Measurements from ENCODE around the gene RARRES2. TPM values are rescaled to one million over a fixed set of nuclear protein-coding genes. Genes with fewer than 3 reads are reported as not detected.

The RARRES2 gene
- total RNA-seq, 2 experiments from 2014 or later, result not detected

DNA sequence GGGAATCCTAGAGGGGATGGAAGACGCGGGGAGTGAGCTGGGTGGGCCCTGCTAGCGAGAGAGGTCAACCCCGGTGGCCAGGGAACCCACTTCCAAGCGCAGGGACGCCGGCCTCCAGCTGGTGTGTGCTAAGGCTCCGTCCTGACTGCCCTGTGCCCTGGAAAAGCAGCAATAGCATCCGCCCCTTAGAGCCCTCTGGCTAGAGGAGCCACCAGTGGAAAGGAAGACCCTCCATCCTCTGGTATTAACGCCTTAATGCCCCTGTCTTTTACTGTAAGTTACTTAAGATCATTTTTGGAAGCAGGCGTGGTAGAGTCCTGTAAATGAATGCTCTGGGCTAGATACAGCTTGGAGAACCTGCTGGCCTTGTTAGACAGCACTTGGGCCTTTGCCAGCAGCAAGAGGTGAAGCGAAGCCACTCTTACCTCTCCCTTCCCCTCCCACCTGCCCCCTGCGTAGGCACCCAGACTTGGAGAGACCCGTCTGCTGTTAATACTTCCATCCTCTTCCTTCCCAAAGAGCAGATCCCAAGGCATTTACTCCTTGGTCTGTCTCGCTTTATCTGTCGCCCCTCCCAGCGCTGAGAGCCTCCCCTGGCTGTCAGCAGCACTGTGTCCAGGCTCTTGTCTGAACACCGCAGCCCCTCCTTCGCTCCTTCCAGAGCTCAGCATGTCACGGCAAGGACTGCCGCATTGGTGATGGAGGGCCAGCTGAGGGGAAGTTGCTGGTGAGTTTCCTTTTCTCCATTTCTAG lies 31.8 kb upstream of the RARRES2 start:
- DNase-seq (ENCODE audit: low spot score), result peak; percentile 45
- H3K9me2 ChIP-seq (ENCODE audit: insufficient read depth, low read length), result no peaks in the 10 kb centered on the region
- TF ChIP-seq, protein P1, sequence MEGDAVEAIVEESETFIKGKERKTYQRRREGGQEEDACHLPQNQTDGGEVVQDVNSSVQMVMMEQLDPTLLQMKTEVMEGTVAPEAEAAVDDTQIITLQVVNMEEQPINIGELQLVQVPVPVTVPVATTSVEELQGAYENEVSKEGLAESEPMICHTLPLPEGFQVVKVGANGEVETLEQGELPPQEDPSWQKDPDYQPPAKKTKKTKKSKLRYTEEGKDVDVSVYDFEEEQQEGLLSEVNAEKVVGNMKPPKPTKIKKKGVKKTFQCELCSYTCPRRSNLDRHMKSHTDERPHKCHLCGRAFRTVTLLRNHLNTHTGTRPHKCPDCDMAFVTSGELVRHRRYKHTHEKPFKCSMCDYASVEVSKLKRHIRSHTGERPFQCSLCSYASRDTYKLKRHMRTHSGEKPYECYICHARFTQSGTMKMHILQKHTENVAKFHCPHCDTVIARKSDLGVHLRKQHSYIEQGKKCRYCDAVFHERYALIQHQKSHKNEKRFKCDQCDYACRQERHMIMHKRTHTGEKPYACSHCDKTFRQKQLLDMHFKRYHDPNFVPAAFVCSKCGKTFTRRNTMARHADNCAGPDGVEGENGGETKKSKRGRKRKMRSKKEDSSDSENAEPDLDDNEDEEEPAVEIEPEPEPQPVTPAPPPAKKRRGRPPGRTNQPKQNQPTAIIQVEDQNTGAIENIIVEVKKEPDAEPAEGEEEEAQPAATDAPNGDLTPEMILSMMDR (conservative IDR thresholded peaks at IDR 0.05; ENCODE audit: low read length), result no peak
- no peak for TF ChIP-seq EZH2phosphoT487 (IDR thresholded peaks at IDR 0.05; ENCODE audit: borderline replicate concordance, low read depth, low read length)
- peaks cover 62% of the 10 kb centered on the region for H3K4me1 ChIP-seq (ENCODE audit: insufficient read depth, low read length, poor library complexity, severe bottlenecking)
- H3K9me3 ChIP-seq (ENCODE audit: low read length), result no peaks in the 10 kb centered on the region
- H3K36me3 ChIP-seq (ENCODE audit: insufficient read depth, low read length), result no peaks in the 10 kb centered on the region
- no peaks in the 10 kb centered on the region for H3K79me2 ChIP-seq (ENCODE audit: insufficient read depth, low read depth, low read length)
- intact Hi-C loops (cut with micrococcal nuclease; ENCODE audit: unreplicated experiment), result loop anchor here (10.0 kb wide), 2 partner anchors 508 to 602 kb away; partner anchors contain the start of gene KCNH2
- H3K27ac ChIP-seq (ENCODE audit: low read depth, low read length, poor library complexity, severe bottlenecking), result no peak overlapping the region
- H3K4me2 ChIP-seq (ENCODE audit: low read length), result peak overlapping the region; percentile 18; the same call in 1 of the 2 replicates
- no peaks in the 10 kb centered on the region for H4K20me1 ChIP-seq (ENCODE audit: insufficient read depth, low read length)
- CTCF ChIA-PET (ENCODE audit: unreplicated experiment), result no interaction called here
- no peak overlapping the region for H3K4me3 ChIP-seq (ENCODE audit: low read depth, low read length, poor library complexity, severe bottlenecking)
- BruUV-seq (replicated peaks), result no TSS peak
- H2AFZ ChIP-seq (ENCODE audit: low read length), result no peak overlapping the region
- POLR2A ChIA-PET, result interaction anchor here (2.8 kb wide), 1 partner anchor 33 kb away, joined by 10 read pairs; a partner anchor contains a TSS

DNA sequence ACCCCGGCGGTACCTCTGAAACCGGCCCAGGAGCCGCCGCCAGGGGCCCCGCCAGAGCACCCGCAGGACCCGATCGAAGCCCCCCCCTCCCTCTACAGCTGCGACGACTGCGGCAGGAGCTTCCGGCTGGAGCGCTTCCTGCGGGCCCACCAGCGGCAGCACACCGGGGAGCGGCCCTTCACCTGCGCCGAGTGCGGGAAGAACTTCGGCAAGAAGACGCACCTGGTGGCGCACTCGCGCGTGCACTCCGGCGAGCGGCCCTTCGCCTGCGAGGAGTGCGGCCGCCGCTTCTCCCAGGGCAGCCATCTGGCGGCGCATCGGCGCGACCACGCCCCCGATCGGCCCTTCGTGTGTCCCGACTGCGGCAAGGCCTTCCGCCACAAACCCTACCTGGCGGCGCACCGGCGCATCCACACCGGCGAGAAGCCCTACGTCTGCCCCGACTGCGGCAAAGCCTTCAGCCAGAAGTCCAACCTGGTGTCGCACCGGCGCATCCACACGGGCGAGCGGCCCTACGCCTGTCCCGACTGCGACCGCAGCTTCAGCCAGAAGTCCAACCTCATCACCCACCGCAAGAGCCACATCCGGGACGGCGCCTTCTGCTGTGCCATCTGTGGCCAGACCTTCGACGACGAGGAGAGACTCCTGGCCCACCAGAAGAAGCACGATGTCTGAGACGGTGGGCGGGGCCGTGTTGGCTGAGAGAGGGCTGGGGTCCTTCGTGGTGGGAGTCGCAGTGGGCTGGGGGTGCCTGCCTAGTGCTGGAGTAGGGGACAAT lies 31.0 kb upstream of the RARRES2 start:
- intact Hi-C loops (cut with micrococcal nuclease; ENCODE audit: unreplicated experiment), result loop anchor here (10.0 kb wide), 2 partner anchors 508 to 602 kb away; partner anchors contain the start of gene KCNH2
- no peaks in the 10 kb centered on the region for H3K9me2 ChIP-seq (ENCODE audit: insufficient read depth, low read length)
- no peak overlapping the region for H3K4me3 ChIP-seq (ENCODE audit: low read depth, low read length, poor library complexity, severe bottlenecking)
- no peak overlapping the region for H2AFZ ChIP-seq (ENCODE audit: low read length)
- DNase-seq (ENCODE audit: low spot score), result no peak
- H3K4me1 ChIP-seq (ENCODE audit: insufficient read depth, low read length, poor library complexity, severe bottlenecking), result peaks cover 62% of the 10 kb centered on the region
- no peaks in the 10 kb centered on the region for H3K36me3 ChIP-seq (ENCODE audit: insufficient read depth, low read length)
- H3K27ac ChIP-seq (ENCODE audit: low read depth, low read length, poor library complexity, severe bottlenecking), result no peak overlapping the region
- no peaks in the 10 kb centered on the region for H3K9me3 ChIP-seq (ENCODE audit: low read length)
- H3K4me2 ChIP-seq (ENCODE audit: low read length), result no peak overlapping the region
- H3K79me2 ChIP-seq (ENCODE audit: insufficient read depth, low read depth, low read length), result no peaks in the 10 kb centered on the region
- no peaks in the 10 kb centered on the region for H4K20me1 ChIP-seq (ENCODE audit: insufficient read depth, low read length)
- BruUV-seq (replicated peaks), result no TSS peak
- ChIA-PET CTCF (ENCODE audit: unreplicated experiment) (no interaction called here), POLR2A (no interaction called here)
- no peak for TF ChIP-seq EZH2phosphoT487 (IDR thresholded peaks at IDR 0.05; ENCODE audit: borderline replicate concordance, low read depth, low read length)

DNA sequence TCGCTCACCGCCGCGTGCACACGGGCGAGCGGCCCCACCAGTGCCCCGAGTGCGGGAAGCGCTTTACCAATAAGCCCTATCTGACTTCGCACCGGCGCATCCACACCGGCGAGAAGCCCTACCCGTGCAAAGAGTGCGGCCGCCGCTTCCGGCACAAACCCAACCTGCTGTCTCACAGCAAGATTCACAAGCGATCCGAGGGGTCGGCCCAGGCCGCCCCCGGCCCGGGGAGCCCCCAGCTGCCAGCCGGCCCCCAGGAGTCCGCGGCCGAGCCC lies 30.5 kb upstream of the RARRES2 start:
- intact Hi-C loops (cut with micrococcal nuclease; ENCODE audit: unreplicated experiment), result loop anchor here (10.0 kb wide), 2 partner anchors 507 to 603 kb away; partner anchors contain the start of gene KCNH2
- Histone ChIP-seq H4K20me1 (ENCODE audit: insufficient read depth, low read length) (no peaks in the 10 kb centered on the region), H3K9me3 (ENCODE audit: low read length) (no peaks in the 10 kb centered on the region), H3K4me1 (ENCODE audit: insufficient read depth, low read length, poor library complexity, severe bottlenecking) (peaks cover 62% of the 10 kb centered on the region), H3K36me3 (ENCODE audit: insufficient read depth, low read length) (no peaks in the 10 kb centered on the region), H3K9me2 (ENCODE audit: insufficient read depth, low read length) (no peaks in the 10 kb centered on the region), H3K4me2 (ENCODE audit: low read length) (no peak overlapping the region), H3K4me3 (ENCODE audit: low read depth, low read length, poor library complexity, severe bottlenecking) (no peak overlapping the region), H3K79me2 (ENCODE audit: insufficient read depth, low read depth, low read length) (no peaks in the 10 kb centered on the region), H3K27ac (ENCODE audit: low read depth, low read length, poor library complexity, severe bottlenecking) (no peak overlapping the region), H2AFZ (ENCODE audit: low read length) (no peak overlapping the region)
- BruUV-seq (replicated peaks), result no TSS peak
- TF ChIP-seq EZH2phosphoT487 (IDR thresholded peaks at IDR 0.05; ENCODE audit: borderline replicate concordance, low read depth, low read length), result no peak
- TF ChIP-seq, protein P1 (conservative IDR thresholded peaks at IDR 0.05; ENCODE audit: low read length), result no peak
- no peak for DNase-seq (ENCODE audit: low spot score)
- ChIA-PET POLR2A (no interaction called here), CTCF (ENCODE audit: unreplicated experiment) (no interaction called here)

Measured in OCI-LY7 (cell line).